Measurements from ENCODE around the gene LAIR2. TPM values are rescaled to one million over a fixed set of nuclear protein-coding genes. Genes with fewer than 3 reads are reported as not detected.

Gene LAIR2
- total and polyA plus RNA-seq, 2 of the 13 experiments (the other 11 are each of a cell fraction or from before 2014, with no cell fraction given), result 1.3 to 1.9 TPM

DNA sequence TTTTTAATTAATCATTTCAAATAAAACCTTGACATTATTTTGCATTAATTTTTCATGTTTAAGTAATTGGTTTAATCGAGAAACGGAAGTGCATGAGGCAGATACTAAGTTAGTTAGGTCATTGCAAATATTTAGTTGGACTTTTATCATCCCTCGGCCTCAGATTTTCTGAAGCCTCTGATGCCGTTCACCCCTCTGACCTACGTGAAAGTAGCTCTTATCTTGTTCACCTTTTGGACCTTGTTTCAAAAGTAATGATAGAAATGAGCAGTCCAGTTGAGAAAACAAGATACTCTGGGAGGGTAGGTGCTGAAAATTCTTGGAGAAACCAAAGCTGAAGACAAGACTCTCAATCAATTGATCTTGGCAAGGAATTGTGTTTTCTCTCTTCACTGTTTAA, 23.0 kb downstream of the LAIR2 start (continued):
- TF ChIP-seq, protein P1, sequence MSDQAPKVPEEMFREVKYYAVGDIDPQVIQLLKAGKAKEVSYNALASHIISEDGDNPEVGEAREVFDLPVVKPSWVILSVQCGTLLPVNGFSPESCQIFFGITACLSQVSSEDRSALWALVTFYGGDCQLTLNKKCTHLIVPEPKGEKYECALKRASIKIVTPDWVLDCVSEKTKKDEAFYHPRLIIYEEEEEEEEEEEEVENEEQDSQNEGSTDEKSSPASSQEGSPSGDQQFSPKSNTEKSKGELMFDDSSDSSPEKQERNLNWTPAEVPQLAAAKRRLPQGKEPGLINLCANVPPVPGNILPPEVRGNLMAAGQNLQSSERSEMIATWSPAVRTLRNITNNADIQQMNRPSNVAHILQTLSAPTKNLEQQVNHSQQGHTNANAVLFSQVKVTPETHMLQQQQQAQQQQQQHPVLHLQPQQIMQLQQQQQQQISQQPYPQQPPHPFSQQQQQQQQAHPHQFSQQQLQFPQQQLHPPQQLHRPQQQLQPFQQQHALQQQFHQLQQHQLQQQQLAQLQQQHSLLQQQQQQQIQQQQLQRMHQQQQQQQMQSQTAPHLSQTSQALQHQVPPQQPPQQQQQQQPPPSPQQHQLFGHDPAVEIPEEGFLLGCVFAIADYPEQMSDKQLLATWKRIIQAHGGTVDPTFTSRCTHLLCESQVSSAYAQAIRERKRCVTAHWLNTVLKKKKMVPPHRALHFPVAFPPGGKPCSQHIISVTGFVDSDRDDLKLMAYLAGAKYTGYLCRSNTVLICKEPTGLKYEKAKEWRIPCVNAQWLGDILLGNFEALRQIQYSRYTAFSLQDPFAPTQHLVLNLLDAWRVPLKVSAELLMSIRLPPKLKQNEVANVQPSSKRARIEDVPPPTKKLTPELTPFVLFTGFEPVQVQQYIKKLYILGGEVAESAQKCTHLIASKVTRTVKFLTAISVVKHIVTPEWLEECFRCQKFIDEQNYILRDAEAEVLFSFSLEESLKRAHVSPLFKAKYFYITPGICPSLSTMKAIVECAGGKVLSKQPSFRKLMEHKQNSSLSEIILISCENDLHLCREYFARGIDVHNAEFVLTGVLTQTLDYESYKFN (CRISPR knock-in tag; conservative IDR thresholded peaks at IDR 0.05), result peak; percentile 60
- TF ChIP-seq TCF7 (IDR thresholded peaks at IDR 0.05; ENCODE audit: low read depth), result peak; percentile 21; the same call in 1 of the 2 replicates

DNA sequence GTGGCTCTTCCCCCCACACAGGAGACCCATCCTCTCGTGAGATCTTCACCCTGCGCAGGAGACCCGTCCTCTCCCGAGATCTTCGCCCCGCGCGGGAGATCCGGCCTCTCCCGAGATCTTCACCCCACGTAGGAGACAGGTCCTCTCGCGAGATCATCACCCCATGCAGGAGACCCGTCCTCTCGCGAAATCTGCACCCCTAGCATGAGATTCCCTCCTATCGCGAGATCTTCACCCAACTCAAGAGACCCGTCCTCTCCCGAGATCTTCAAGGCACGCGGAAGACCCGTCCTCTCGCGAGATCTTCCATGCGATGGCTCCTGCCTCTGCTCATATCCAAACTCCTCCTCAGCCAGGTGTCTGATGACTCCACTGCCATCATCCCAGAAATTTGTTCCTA, 24.3 kb downstream of the LAIR2 start:
- WGBS (ENCODE audit: low lambda C conversion rate), result 79% methylated on average over 26 of the region's 26 CpGs
- no peak overlapping the region for H3K4me3 ChIP-seq (replicated peaks in 1 of 3; ENCODE audit: insufficient read depth in 1 of 3, low read depth in 2 of 3, low read length in 3 of 3)
- H3K9ac ChIP-seq (ENCODE audit: insufficient read depth, low read depth, low read length), result no peak overlapping the region
- H3K27me3 ChIP-seq (ENCODE audit: control insufficient read depth in 1 of 2, insufficient read depth in 2 of 2, low read length in 2 of 2), result no peaks in the 10 kb centered on the region
- no peak overlapping the region for H2AFZ ChIP-seq (ENCODE audit: low read length)
- no peak overlapping the region for H3K4me2 ChIP-seq (ENCODE audit: low read depth, low read length)
- no peak overlapping the region for H3K27ac ChIP-seq (ENCODE audit: extremely low read length, insufficient read depth, low read length)
- no peaks in the 10 kb centered on the region for H4K20me1 ChIP-seq (ENCODE audit: insufficient read depth, low read length)
- no peak for ATAC-seq
- no peaks in the 10 kb centered on the region for H3K36me3 ChIP-seq (replicated peaks in 1 of 2; ENCODE audit: control insufficient read depth in 1 of 2, insufficient read depth in 2 of 2, low read length in 2 of 2)
- ChIA-PET POLR2A (no interaction called here), CTCF (ENCODE audit: low intra/inter-chr PET ratio, low total read pairs) (no interaction called here)
- H3K9me3 ChIP-seq (ENCODE audit: low read length), result no peaks in the 10 kb centered on the region
- no peaks in the 10 kb centered on the region for H3K79me2 ChIP-seq (ENCODE audit: insufficient read depth, low read length)
- BruUV-seq (replicated peaks), result no TSS peak
- DNase-seq (ENCODE audit: low spot score), result no peak
- intact Hi-C loops (cut with micrococcal nuclease; ENCODE audit: unreplicated experiment) (no loop called here), in situ Hi-C loops (cut with HindIII; ENCODE audit: extremely low pct_ligation_motif_present, low pct_unique_long_range_greater_than_20kb) (no loop called here)
- no peak for FAIRE-seq
- peaks cover 16% of the 10 kb centered on the region for H3K4me1 ChIP-seq (ENCODE audit: insufficient read depth, low read length)
- TF ChIP-seq FOXO1 (CRISPR knock-in tag; IDR thresholded peaks at IDR 0.05) (no peak), GLI4 (CRISPR knock-in tag; IDR thresholded peaks at IDR 0.05; ENCODE audit: borderline replicate concordance) (no peak), ZNF3 (CRISPR knock-in tag; IDR thresholded peaks at IDR 0.05) (no peak), KMT2B (CRISPR knock-in tag; IDR thresholded peaks at IDR 0.05) (no peak), SNRNP70 (IDR thresholded peaks at IDR 0.05; ENCODE audit: low read depth, low read length) (no peak), NFIB (CRISPR knock-in tag; IDR thresholded peaks at IDR 0.05; ENCODE audit: borderline replicate concordance) (no peak), ZBTB42 (CRISPR knock-in tag; IDR thresholded peaks at IDR 0.05) (no peak), ZNF382 (CRISPR knock-in tag; IDR thresholded peaks at IDR 0.05; ENCODE audit: borderline replicate concordance) (no peak), ARNTL (CRISPR knock-in tag; IDR thresholded peaks at IDR 0.05) (no peak), THYN1 (CRISPR knock-in tag; IDR thresholded peaks at IDR 0.05; ENCODE audit: borderline replicate concordance, low read depth) (no peak)
- TF ChIP-seq, protein P2, sequence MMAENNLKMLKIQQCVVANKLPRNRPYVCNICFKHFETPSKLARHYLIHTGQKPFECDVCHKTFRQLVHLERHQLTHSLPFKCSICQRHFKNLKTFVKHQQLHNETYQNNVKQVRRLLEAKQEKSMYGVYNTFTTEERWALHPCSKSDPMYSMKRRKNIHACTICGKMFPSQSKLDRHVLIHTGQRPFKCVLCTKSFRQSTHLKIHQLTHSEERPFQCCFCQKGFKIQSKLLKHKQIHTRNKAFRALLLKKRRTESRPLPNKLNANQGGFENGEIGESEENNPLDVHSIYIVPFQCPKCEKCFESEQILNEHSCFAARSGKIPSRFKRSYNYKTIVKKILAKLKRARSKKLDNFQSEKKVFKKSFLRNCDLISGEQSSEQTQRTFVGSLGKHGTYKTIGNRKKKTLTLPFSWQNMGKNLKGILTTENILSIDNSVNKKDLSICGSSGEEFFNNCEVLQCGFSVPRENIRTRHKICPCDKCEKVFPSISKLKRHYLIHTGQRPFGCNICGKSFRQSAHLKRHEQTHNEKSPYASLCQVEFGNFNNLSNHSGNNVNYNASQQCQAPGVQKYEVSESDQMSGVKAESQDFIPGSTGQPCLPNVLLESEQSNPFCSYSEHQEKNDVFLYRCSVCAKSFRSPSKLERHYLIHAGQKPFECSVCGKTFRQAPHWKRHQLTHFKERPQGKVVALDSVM (CRISPR knock-in tag; IDR thresholded peaks at IDR 0.05), result no peak
- TF ChIP-seq, protein P3, sequence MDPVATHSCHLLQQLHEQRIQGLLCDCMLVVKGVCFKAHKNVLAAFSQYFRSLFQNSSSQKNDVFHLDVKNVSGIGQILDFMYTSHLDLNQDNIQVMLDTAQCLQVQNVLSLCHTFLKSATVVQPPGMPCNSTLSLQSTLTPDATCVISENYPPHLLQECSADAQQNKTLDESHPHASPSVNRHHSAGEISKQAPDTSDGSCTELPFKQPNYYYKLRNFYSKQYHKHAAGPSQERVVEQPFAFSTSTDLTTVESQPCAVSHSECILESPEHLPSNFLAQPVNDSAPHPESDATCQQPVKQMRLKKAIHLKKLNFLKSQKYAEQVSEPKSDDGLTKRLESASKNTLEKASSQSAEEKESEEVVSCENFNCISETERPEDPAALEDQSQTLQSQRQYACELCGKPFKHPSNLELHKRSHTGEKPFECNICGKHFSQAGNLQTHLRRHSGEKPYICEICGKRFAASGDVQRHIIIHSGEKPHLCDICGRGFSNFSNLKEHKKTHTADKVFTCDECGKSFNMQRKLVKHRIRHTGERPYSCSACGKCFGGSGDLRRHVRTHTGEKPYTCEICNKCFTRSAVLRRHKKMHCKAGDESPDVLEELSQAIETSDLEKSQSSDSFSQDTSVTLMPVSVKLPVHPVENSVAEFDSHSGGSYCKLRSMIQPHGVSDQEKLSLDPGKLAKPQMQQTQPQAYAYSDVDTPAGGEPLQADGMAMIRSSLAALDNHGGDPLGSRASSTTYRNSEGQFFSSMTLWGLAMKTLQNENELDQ (CRISPR knock-in tag; IDR thresholded peaks at IDR 0.05; ENCODE audit: borderline replicate concordance), result no peak
- TF ChIP-seq, protein P4, sequence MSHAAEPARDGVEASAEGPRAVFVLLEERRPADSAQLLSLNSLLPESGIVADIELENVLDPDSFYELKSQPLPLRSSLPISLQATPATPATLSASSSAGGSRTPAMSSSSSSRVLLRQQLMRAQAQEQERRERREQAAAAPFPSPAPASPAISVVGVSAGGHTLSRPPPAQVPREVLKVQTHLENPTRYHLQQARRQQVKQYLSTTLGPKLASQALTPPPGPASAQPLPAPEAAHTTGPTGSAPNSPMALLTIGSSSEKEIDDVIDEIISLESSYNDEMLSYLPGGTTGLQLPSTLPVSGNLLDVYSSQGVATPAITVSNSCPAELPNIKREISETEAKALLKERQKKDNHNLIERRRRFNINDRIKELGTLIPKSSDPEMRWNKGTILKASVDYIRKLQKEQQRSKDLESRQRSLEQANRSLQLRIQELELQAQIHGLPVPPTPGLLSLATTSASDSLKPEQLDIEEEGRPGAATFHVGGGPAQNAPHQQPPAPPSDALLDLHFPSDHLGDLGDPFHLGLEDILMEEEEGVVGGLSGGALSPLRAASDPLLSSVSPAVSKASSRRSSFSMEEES (CRISPR knock-in tag; IDR thresholded peaks at IDR 0.05), result no peak
